ENCODE results near the gene RLN3.

DNA sequence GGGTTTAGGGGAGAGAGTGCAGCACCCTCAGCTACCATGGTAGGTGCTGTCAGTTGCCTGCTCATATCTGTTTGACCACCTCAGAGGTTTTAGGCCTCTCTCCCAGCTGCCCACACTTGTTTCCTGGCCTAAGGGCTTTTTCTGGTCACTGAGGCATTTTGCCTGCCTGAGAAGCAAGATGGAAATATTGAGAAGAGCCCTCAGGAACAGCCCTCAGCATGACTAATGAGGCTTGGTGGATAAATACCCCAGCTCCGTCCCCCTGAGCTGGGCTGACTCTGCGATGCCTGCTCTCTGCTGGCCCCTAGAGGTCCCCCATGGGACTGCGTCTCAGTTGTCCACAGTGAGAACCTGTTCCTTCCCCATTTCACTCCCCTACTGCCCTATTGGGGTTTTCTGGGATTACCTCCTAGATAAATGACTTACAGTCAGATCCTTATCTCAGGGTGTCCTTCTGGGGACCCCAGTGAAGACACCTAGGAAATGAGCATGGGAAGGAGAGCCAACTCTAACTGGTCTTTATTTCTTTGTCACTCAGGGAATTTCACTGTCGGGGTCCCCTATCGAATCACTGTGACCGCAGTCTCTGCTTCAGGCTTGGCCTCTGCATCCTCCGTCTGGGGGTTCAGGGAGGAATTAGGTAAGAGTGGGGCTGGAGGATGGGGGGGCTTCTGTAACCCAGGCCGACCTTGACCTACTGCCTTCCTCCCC lies 20.6 kb downstream of the RLN3 start:
- TF ChIP-seq, protein P1, sequence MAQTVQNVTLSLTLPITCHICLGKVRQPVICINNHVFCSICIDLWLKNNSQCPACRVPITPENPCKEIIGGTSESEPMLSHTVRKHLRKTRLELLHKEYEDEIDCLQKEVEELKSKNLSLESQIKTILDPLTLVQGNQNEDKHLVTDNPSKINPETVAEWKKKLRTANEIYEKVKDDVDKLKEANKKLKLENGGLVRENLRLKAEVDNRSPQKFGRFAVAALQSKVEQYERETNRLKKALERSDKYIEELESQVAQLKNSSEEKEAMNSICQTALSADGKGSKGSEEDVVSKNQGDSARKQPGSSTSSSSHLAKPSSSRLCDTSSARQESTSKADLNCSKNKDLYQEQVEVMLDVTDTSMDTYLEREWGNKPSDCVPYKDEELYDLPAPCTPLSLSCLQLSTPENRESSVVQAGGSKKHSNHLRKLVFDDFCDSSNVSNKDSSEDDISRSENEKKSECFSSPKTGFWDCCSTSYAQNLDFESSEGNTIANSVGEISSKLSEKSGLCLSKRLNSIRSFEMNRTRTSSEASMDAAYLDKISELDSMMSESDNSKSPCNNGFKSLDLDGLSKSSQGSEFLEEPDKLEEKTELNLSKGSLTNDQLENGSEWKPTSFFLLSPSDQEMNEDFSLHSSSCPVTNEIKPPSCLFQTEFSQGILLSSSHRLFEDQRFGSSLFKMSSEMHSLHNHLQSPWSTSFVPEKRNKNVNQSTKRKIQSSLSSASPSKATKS (CRISPR knock-in tag; IDR thresholded peaks at IDR 0.05) = no peak
- TF ChIP-seq, protein P2, sequence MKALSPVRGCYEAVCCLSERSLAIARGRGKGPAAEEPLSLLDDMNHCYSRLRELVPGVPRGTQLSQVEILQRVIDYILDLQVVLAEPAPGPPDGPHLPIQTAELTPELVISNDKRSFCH (CRISPR knock-in tag; IDR thresholded peaks at IDR 0.05) = no peak
- TF ChIP-seq, protein P2 (tag; IDR thresholded peaks at IDR 0.05) = no peak
- TF ChIP-seq NFATC3 (IDR thresholded peaks at IDR 0.05) (no peak), RUNX1 (IDR thresholded peaks at IDR 0.05; ENCODE audit: low read depth) (no peak)

Data from K562 (cell line).